Glomerular endothelial cell (primary cell): ENCODE measurements around the gene S100A7. TPM values are rescaled to one million over a fixed set of nuclear protein-coding genes. Genes with fewer than 3 reads are reported as not detected.
"Not testable (repeated sequence)": the region's sequence is repeated elsewhere in the genome, so short reads cannot be mapped to it uniquely, and the experiment has no call there.

Source experiments
- DNase-seq: peaks from one replicate; pipeline ENCODE4 v3.0.0-alpha.2; 2011; ENCODE audit warnings: low read depth, low spot score; ENCODE audit errors: extremely low read depth
- total RNA-seq: library from RNA; depleted of rRNA; stranded (reverse); fragments of >200 nt; gene quantifications from 2 replicates; pipeline ENCODE4 v1.2.3, GENCODE V29; 2015

The S100A7 gene
- total RNA-seq, 1 donor from 2014 or later = not detected

- DNase-seq = no peak
Measured at GRCh38 chr1:153431928-153432327, 28.5 kb downstream of the S100A7 start.

GRCh38 chr1:153431427-153431826, 29.0 kb downstream of the S100A7 start:
- DNase-seq = no peak

GRCh38 chr1:153431002-153431401, 29.4 kb downstream of the S100A7 start:
- DNase-seq = no peak

- no peak for DNase-seq
Measured at GRCh38 chr1:153430561-153430960, 29.9 kb downstream of the S100A7 start.

GRCh38 chr1:153430166-153430553, 30.3 kb downstream of the S100A7 start:
- DNase-seq = no peak

- no peak for DNase-seq
Measured at GRCh38 chr1:153429266-153430165, 30.9 kb downstream of the S100A7 start.

GRCh38 chr1:153428791-153429190, 31.7 kb downstream of the S100A7 start:
- DNase-seq = no peak

GRCh38 chr1:153428073-153428638, 32.3 kb downstream of the S100A7 start:
- DNase-seq = no peak

GRCh38 chr1:153426809-153427208, 33.6 kb downstream of the S100A7 start:
- no peak for DNase-seq

- peak; percentile 25 for DNase-seq
Measured at GRCh38 chr1:153422450-153423068, 37.9 kb downstream of the S100A7 start.

- DNase-seq = no peak
Measured at GRCh38 chr1:153420306-153420705, 40.1 kb downstream of the S100A7 start.

- DNase-seq = not testable (repeated sequence)
Measured at GRCh38 chr1:153419436-153419793, 41.0 kb downstream of the S100A7 start.

- DNase-seq = not testable (repeated sequence)
Measured at GRCh38 chr1:153418758-153419435, 41.6 kb downstream of the S100A7 start.

GRCh38 chr1:153417136-153417888, 43.1 kb downstream of the S100A7 start:
- DNase-seq = no peak

GRCh38 chr1:153415850-153416570, 44.4 kb downstream of the S100A7 start, which contains the start of gene S100A7A:
TSS of gene S100A7A (plus strand) at chr1:153416520. CDS start at chr1:153418083, 1,563 bp downstream.
- no peak for DNase-seq

- DNase-seq = not testable (repeated sequence)
Measured at GRCh38 chr1:153413961-153414360, 46.5 kb downstream of the S100A7 start.
